Panc1 (cell line): Measurements from ENCODE around the gene RBMS3.

Experiments
- CTCF ChIP-seq: fragments of 450-650 bp; IDR thresholded peaks from 2 replicates; pipeline ENCODE4 v1.5.1; 2017; ENCODE audit warnings: mild to moderate bottlenecking
- POLR2AphosphoS5 ChIP-seq: IDR thresholded peaks from 2 replicates; pipeline ENCODE4 v1.6.1; 2012; ENCODE audit warnings: mild to moderate bottlenecking, low read depth, low read length, moderate library complexity
- REST ChIP-seq, 2 experiments: IDR thresholded peaks; 2 replicates each; pipeline ENCODE4 v1.6.1; 2011 to 2012; ENCODE audit warnings: low read depth in 2 of 2, control low read depth in 1 of 2, low read length in 1 of 2, mild to moderate bottlenecking in 1 of 2, moderate library complexity in 1 of 2; ENCODE audit not compliant: insufficient read depth in 1 of 2
- SIN3A ChIP-seq: IDR thresholded peaks from 2 replicates; pipeline ENCODE4 v1.6.1; 2012; ENCODE audit warnings: low read depth, mild to moderate bottlenecking, low read length, moderate library complexity, borderline replicate concordance; ENCODE audit not compliant: insufficient read depth

GRCh38 chr3:29567501-29567900 lies 286.6 kb downstream of the RBMS3 start:
- TF ChIP-seq REST (IDR thresholded peaks at IDR 0.05; ENCODE audit: insufficient read depth in 1 of 2, low read depth in 2 of 2, low read length in 1 of 2) (no peak), CTCF (no peak), SIN3A (no peak), POLR2AphosphoS5 (no peak)
